ENCODE data around the gene LRMDA. TPM values are rescaled to one million over a fixed set of nuclear protein-coding genes. Genes with fewer than 3 reads are reported as not detected.

The LRMDA gene
- polyA plus RNA-seq, 4 donors = 19.1 to 23.0 (median 20.7) TPM

GRCh38 chr10:75876710-75877109 lies 445.3 kb downstream of the LRMDA start:
- DNase-seq (ENCODE audit: low read depth in 4 of 4, low spot score in 3 of 4) = no peak

- DNase-seq (ENCODE audit: low read depth in 4 of 4, low spot score in 3 of 4) = no peak
These were observed 446.5 kb downstream of the LRMDA start for GRCh38 chr10:75877877-75878276.

- no peak for DNase-seq (ENCODE audit: low read depth in 4 of 4, low spot score in 3 of 4)
These were observed 447.2 kb downstream of the LRMDA start for GRCh38 chr10:75878586-75878985.

GRCh38 chr10:75880031-75880775 lies 448.8 kb downstream of the LRMDA start:
- DNase-seq (ENCODE audit: low read depth in 4 of 4, low spot score in 3 of 4) = no peak

- no peak for DNase-seq (ENCODE audit: low read depth in 4 of 4, low spot score in 3 of 4)
These were observed 452.0 kb downstream of the LRMDA start for GRCh38 chr10:75883081-75884072.

GRCh38 chr10:75884808-75885207 lies 453.4 kb downstream of the LRMDA start:
- DNase-seq (ENCODE audit: low read depth in 4 of 4, low spot score in 3 of 4) = no peak

GRCh38 chr10:75887369-75887768 lies 455.9 kb downstream of the LRMDA start:
- DNase-seq (ENCODE audit: low read depth in 4 of 4, low spot score in 3 of 4) = no peak

- DNase-seq (ENCODE audit: low read depth in 4 of 4, low spot score in 3 of 4) = no peak
These were observed 456.7 kb downstream of the LRMDA start for GRCh38 chr10:75887992-75888680.

GRCh38 chr10:75889051-75889450 lies 457.6 kb downstream of the LRMDA start:
- DNase-seq (ENCODE audit: low read depth in 4 of 4, low spot score in 3 of 4) = no peak

GRCh38 chr10:75894761-75895160 lies 463.3 kb downstream of the LRMDA start:
- no peak for DNase-seq (ENCODE audit: low read depth in 4 of 4, low spot score in 3 of 4)

- DNase-seq (ENCODE audit: low read depth in 4 of 4, low spot score in 3 of 4) = no peak
These were observed 463.8 kb downstream of the LRMDA start for GRCh38 chr10:75895259-75895658.

- no peak for DNase-seq (ENCODE audit: low read depth in 4 of 4, low spot score in 3 of 4)
These were observed 468.5 kb downstream of the LRMDA start for GRCh38 chr10:75899816-75900390.

GRCh38 chr10:75902816-75903215 lies 471.4 kb downstream of the LRMDA start:
- DNase-seq (ENCODE audit: low read depth in 4 of 4, low spot score in 3 of 4) = no peak

- DNase-seq (ENCODE audit: low read depth in 4 of 4, low spot score in 3 of 4) = no peak
These were observed 473.3 kb downstream of the LRMDA start for GRCh38 chr10:75904499-75905283.

- DNase-seq (ENCODE audit: low read depth in 4 of 4, low spot score in 3 of 4) = no peak
These were observed 474.1 kb downstream of the LRMDA start for GRCh38 chr10:75905490-75905889.

GRCh38 chr10:75910032-75910431 lies 478.6 kb downstream of the LRMDA start:
- DNase-seq (ENCODE audit: low read depth in 4 of 4, low spot score in 3 of 4) = no peak

GRCh38 chr10:75911426-75911825 lies 480.0 kb downstream of the LRMDA start:
- DNase-seq (ENCODE audit: low read depth in 4 of 4, low spot score in 3 of 4) = no peak

GRCh38 chr10:75916906-75917305 lies 485.5 kb downstream of the LRMDA start:
- no peak for DNase-seq (ENCODE audit: low read depth in 4 of 4, low spot score in 3 of 4)

GRCh38 chr10:75919913-75920312 lies 488.5 kb downstream of the LRMDA start:
- no peak for DNase-seq (ENCODE audit: low read depth in 4 of 4, low spot score in 3 of 4)

GRCh38 chr10:75922435-75922834 lies 491.0 kb downstream of the LRMDA start:
- no peak for DNase-seq (ENCODE audit: low read depth in 4 of 4, low spot score in 3 of 4)
